Stimulated activated CD4-positive, alpha-beta T cell treated with anti-CD3 and anti-CD28 coated beads, Interleukin-1b, Interleukin-23, amount 100 ng/mL, for 24 hours (primary cell): Measurements from ENCODE around the gene NDUFB5.

Experiments
- DNase-seq, 4 experiments: peaks; one replicate each; pipeline ENCODE4 v3.0.0-alpha.2; 2020; ENCODE audit warnings: low read depth in 4 of 4, low spot score in 1 of 4

Gene NDUFB5

GRCh38 chr3:179676081-179676480, 71.5 kb downstream of the NDUFB5 start:
- no peak for DNase-seq
